SH-SY5Y (cell line): Measurements from ENCODE around the gene RRP8.

Source experiments
- GATA2 ChIP-seq: IDR thresholded peaks from 2 replicates; pipeline ENCODE4 v1.6.1; 2011; ENCODE audit warnings: mild to moderate bottlenecking, low read depth, low read length
- GATA3 ChIP-seq: IDR thresholded peaks from 2 replicates; pipeline ENCODE4 v1.6.1; 2011; ENCODE audit warnings: low read depth, mild to moderate bottlenecking, low read length, moderate library complexity

DNA sequence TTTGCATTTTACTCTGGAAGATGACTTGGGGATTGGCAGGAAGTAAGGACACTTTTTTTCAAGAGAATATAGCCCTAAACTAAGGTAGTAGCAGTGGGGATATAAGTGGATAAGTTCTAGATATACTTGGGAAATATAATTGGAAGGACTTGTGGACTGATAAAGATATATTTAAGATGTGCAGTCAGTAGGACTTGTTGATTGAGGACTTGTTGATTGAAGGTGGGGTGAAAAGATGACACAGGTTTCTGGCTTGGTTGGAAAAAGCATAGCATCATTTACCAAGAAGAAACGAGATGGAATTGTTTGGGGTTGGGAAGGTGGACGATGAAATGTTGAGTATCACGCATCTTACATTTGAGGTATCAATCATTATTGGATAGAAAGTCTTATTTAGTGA lies 10.1 kb upstream of the RRP8 start:
- TF ChIP-seq GATA3 = no peak
- TF ChIP-seq GATA2 = no peak
